Bronchial epithelial cell (primary cell): ENCODE measurements around the gene RHBDF1. TPM values are rescaled to one million over a fixed set of nuclear protein-coding genes. Genes with fewer than 3 reads are reported as not detected.

Source experiments
- DNase-seq: peaks from one replicate; pipeline ENCODE4 v3.0.0-alpha.2; 2010; ENCODE audit warnings: low read depth
- FAIRE-seq: peaks from 2 replicates; lab custom pipeline; 2011; peaks lifted over from hg19 to GRCh38; lab: Jason Lieb, UNC
- H3K27me3 ChIP-seq: 2 replicates; pipeline ENCODE4 v1.5.1; 2011; ENCODE audit warnings: low read length; ENCODE audit not compliant: control insufficient read depth, insufficient read depth
- H3K36me3 ChIP-seq: 2 replicates; pipeline ENCODE4 v1.5.1; 2011; ENCODE audit warnings: low read length; ENCODE audit not compliant: control insufficient read depth, insufficient read depth
- H3K4me3 ChIP-seq: 2 replicates; pipeline ENCODE4 v1.5.1; 2011; ENCODE audit warnings: mild to moderate bottlenecking, low read depth, low read length, control low read depth
- CTCF ChIP-seq: IDR thresholded peaks from 2 replicates; pipeline ENCODE4 v1.5.1; 2011; ENCODE audit warnings: mild to moderate bottlenecking, moderate library complexity, low read length, control low read depth, inconsistent platforms; ENCODE audit not compliant: insufficient read depth, severe bottlenecking
- total RNA-seq: library from RNA; depleted of rRNA; stranded (reverse); fragments of >200 nt; gene quantifications from 2 replicates; pipeline ENCODE4 v1.2.1, GENCODE V29; 2014

RHBDF1 gene
- total RNA-seq, 1 donor from 2014 or later: 10.3 TPM

- DNase-seq (no peak), FAIRE-seq (peak; percentile 40)
- Histone ChIP-seq H3K4me3 (no peak overlapping the region), H3K36me3 (peaks cover 10% of the 10 kb centered on the region), H3K27me3 (no peaks in the 10 kb centered on the region)
- no peak for TF ChIP-seq CTCF
Observed at GRCh38 chr16:105521-105920, 33.1 kb upstream of the RHBDF1 start.

- FAIRE-seq (no peak), DNase-seq (no peak)
- Histone ChIP-seq H3K27me3 (no peaks in the 10 kb centered on the region), H3K4me3 (no peak overlapping the region), H3K36me3 (peaks cover 10% of the 10 kb centered on the region)
- no peak for TF ChIP-seq CTCF
Observed at GRCh38 chr16:104928-105327, 32.5 kb upstream of the RHBDF1 start.

GRCh38 chr16:104355-104754, 31.9 kb upstream of the RHBDF1 start:
- peaks cover 11% of the 10 kb centered on the region for H3K36me3 ChIP-seq
- TF ChIP-seq CTCF: no peak
- H3K27me3 ChIP-seq: no peaks in the 10 kb centered on the region
- FAIRE-seq (no peak), DNase-seq (no peak)
- no peak overlapping the region for H3K4me3 ChIP-seq

- peak; percentile 88 for FAIRE-seq
- Histone ChIP-seq H3K27me3 (no peaks in the 10 kb centered on the region), H3K36me3 (peaks cover 10% of the 10 kb centered on the region), H3K4me3 (no peak overlapping the region)
- no peak for DNase-seq
- TF ChIP-seq CTCF: no peak
Observed at GRCh38 chr16:102060-102855, 29.8 kb upstream of the RHBDF1 start.

GRCh38 chr16:101586-101985, 29.2 kb upstream of the RHBDF1 start:
- Histone ChIP-seq H3K4me3 (no peak overlapping the region), H3K36me3 (peaks cover 10% of the 10 kb centered on the region), H3K27me3 (no peaks in the 10 kb centered on the region)
- no peak for TF ChIP-seq CTCF
- FAIRE-seq (no peak), DNase-seq (no peak)
